PC-9 (cell line): ENCODE measurements around the gene CFAP70. TPM values are rescaled to one million over a fixed set of nuclear protein-coding genes. Genes with fewer than 3 reads are reported as not detected.

ENCODE experiments used
- BruUV-seq: library from RNA; stranded (reverse); fragments of 400-500 nt; replicated peaks from 2 replicates; lab custom pipeline; 2021; lab: Mats Ljungman, UMichigan
- CTCF ChIA-PET: fragments of 300-600 bp; sonication (Branson Sonifier 250); formaldehyde crosslinking; loops from one replicate; lab custom pipeline; 2022; ENCODE audit warnings: antibody characterized with exemption; lab: Charles Lee
- POLR2A ChIA-PET: fragments of 300-600 bp; sonication (Branson Sonifier 250); formaldehyde crosslinking; loops from one replicate; lab custom pipeline; 2022; ENCODE audit warnings: antibody characterized with exemption; ENCODE audit not compliant: unreplicated experiment; lab: Charles Lee
- DNase-seq, 2 experiments: peaks; one replicate each; pipeline versions ENCODE4 v3.0.0 to v3.0.0-alpha.2; 2015 to 2022; ENCODE audit warnings: mixed read lengths in 1 of 2
- H2AFZ ChIP-seq: fragments of 200-600 bp; sonication (generic); 2 replicates; pipeline ENCODE4 v1.8.1; 2017; ENCODE audit warnings: antibody characterized with exemption
- H3F3A ChIP-seq: fragments of 200-600 bp; sonication (generic); 2 replicates; pipeline ENCODE4 v1.8.1; 2017; ENCODE audit warnings: antibody characterized with exemption, mild to moderate bottlenecking, low read depth; ENCODE audit not compliant: insufficient read depth
- H3K27ac ChIP-seq: fragments of 200-600 bp; sonication (generic); 2 replicates; pipeline ENCODE4 v1.6.1; 2016; ENCODE audit warnings: mixed run types
- H3K27me3 ChIP-seq: fragments of 200-600 bp; sonication (generic); 2 replicates; pipeline ENCODE4 v1.6.1; 2016; ENCODE audit warnings: low read depth, mixed run types; ENCODE audit not compliant: insufficient read depth
- H3K36me3 ChIP-seq: fragments of 200-600 bp; sonication (generic); 2 replicates; pipeline ENCODE4 v1.6.1; 2016; ENCODE audit warnings: low read depth, mixed run types
- H3K4me1 ChIP-seq: fragments of 200-600 bp; sonication (generic); replicated peaks from 2 replicates; pipeline ENCODE4 v1.6.1; 2016; ENCODE audit warnings: mixed run types; ENCODE audit not compliant: insufficient read depth
- H3K4me2 ChIP-seq: fragments of 200-600 bp; sonication (generic); 2 replicates; pipeline ENCODE4 v1.6.1; 2017; ENCODE audit warnings: mixed run types
- H3K4me3 ChIP-seq: fragments of 200-600 bp; sonication (generic); 2 replicates; pipeline ENCODE4 v1.6.1; 2016; ENCODE audit warnings: mixed run types
- H3K79me2 ChIP-seq: fragments of 200-600 bp; sonication (generic); 2 replicates; pipeline ENCODE4 v1.6.1; 2017; ENCODE audit warnings: low read depth, mixed run types
- H3K9me2 ChIP-seq: fragments of 200-600 bp; sonication (generic); 2 replicates; pipeline ENCODE4 v1.8.1; 2017; ENCODE audit warnings: mild to moderate bottlenecking; ENCODE audit not compliant: insufficient read depth
- H3K9me3 ChIP-seq: fragments of 200-600 bp; sonication (generic); 2 replicates; pipeline ENCODE4 v1.8.1; 2016; ENCODE audit warnings: low read depth; ENCODE audit not compliant: insufficient read depth
- H4K20me1 ChIP-seq: fragments of 200-600 bp; sonication (generic); 2 replicates; pipeline ENCODE4 v1.8.1; 2017; ENCODE audit not compliant: insufficient read depth
- CTCF ChIP-seq: fragments of 200-600 bp; sonication (generic); conservative IDR thresholded peaks from 2 replicates; pipeline ENCODE4 v1.6.1; 2017; ENCODE audit warnings: mixed run types, antibody characterized with exemption, mild to moderate bottlenecking, moderate library complexity
- EZH2 ChIP-seq: fragments of 200-600 bp; sonication (generic); IDR thresholded peaks from 2 replicates; pipeline ENCODE4 v1.8.0; 2017; ENCODE audit warnings: antibody characterized with exemption, low read depth
- intact Hi-C: fragments of 100-400 bp; cut with micrococcal nuclease; formaldehyde crosslinking; loops from one replicate; pipeline ENCODE4 v1.10.0; 2022; ENCODE audit not compliant: unreplicated experiment
- total RNA-seq: library from RNA; stranded (reverse); gene quantifications from 2 replicates; pipeline ENCODE4 v1.2.3, GENCODE V29; 2021

Gene CFAP70
- total RNA-seq, 1 experiment from 2014 or later = 4.1 TPM

- ChIA-PET POLR2A (interaction anchor here (0.7 to 0.9 kb wide), 4 partner anchors 18 to 323 kb away, joined by 4 to 7 read pairs (median 6); no protein-coding TSS in a partner anchor), CTCF (interaction anchor here (0.5 to 1.4 kb wide), 6 partner anchors 10 to 940 kb away, joined by 3 to 8 read pairs (median 5); partner anchors contain the start of gene MRPS16)
- Histone ChIP-seq H3K9me2 (no peaks in the 10 kb centered on the region), H3K4me2 (no peak overlapping the region), H3K9me3 (peaks cover 7% of the 10 kb centered on the region), H2AFZ (no peak overlapping the region), H3K4me1 (peaks cover 20% of the 10 kb centered on the region), H3F3A (peaks cover 6% of the 10 kb centered on the region), H3K4me3 (no peak overlapping the region), H4K20me1 (no peaks in the 10 kb centered on the region), H3K36me3 (no peaks in the 10 kb centered on the region), H3K27me3 (no peaks in the 10 kb centered on the region), H3K27ac (peak overlapping the region; percentile 91; the same call in 1 of the 2 replicates), H3K79me2 (no peaks in the 10 kb centered on the region)
- DNase-seq = peak in 1 of 2 experiments; percentile 43
- no TSS peak for BruUV-seq
- TF ChIP-seq CTCF (peak; percentile 80), EZH2 (no peak)
- intact Hi-C loops = loop anchor here (2.0 kb wide), 1 partner anchor 95 kb away; the partner anchor contains the start of gene CFAP70
Observed at GRCh38 chr10:73263693-73264347, 94.8 kb downstream of the CFAP70 start.

- no peaks in the 10 kb centered on the region for H3K36me3 ChIP-seq
- peaks cover 20% of the 10 kb centered on the region for H3K4me1 ChIP-seq
- intact Hi-C loops = loop anchor here (2.0 kb wide), 1 partner anchor 96 kb away; the partner anchor contains the start of gene CFAP70
- H4K20me1 ChIP-seq = no peaks in the 10 kb centered on the region
- no peak overlapping the region for H2AFZ ChIP-seq
- H3K9me3 ChIP-seq = peaks cover 7% of the 10 kb centered on the region
- ChIA-PET POLR2A (no interaction called here), CTCF (interaction anchor here (1.1 to 1.4 kb wide), 2 partner anchors 11 to 90 kb away, joined by 3 to 6 read pairs; partner anchors contain the start of gene MRPS16)
- no peak for DNase-seq
- peak overlapping the region; percentile 91; the same call in 1 of the 2 replicates for H3K27ac ChIP-seq
- no peak for TF ChIP-seq EZH2
- no peak for TF ChIP-seq CTCF
- H3K4me2 ChIP-seq = no peak overlapping the region
- BruUV-seq = no TSS peak
- H3K4me3 ChIP-seq = no peak overlapping the region
- peaks cover 6% of the 10 kb centered on the region for H3F3A ChIP-seq
- H3K27me3 ChIP-seq = no peaks in the 10 kb centered on the region
- no peaks in the 10 kb centered on the region for H3K9me2 ChIP-seq
- no peaks in the 10 kb centered on the region for H3K79me2 ChIP-seq
Observed at GRCh38 chr10:73262880-73263555, 95.6 kb downstream of the CFAP70 start.

GRCh38 chr10:73262105-73262730 lies 96.4 kb downstream of the CFAP70 start:
- ChIA-PET POLR2A (no interaction called here), CTCF (no interaction called here)
- BruUV-seq = TSS peak; percentile 83
- peak overlapping the region; percentile 91 for H3K27ac ChIP-seq
- peak; percentile 61 to 85 for DNase-seq
- H3K4me3 ChIP-seq = no peak overlapping the region
- H3K27me3 ChIP-seq = no peaks in the 10 kb centered on the region
- H3K79me2 ChIP-seq = no peaks in the 10 kb centered on the region
- peaks cover 11% of the 10 kb centered on the region for H3F3A ChIP-seq
- peaks cover 20% of the 10 kb centered on the region for H3K4me1 ChIP-seq
- H2AFZ ChIP-seq = no peak overlapping the region
- intact Hi-C loops = loop anchor here (2.0 kb wide), 1 partner anchor 97 kb away; the partner anchor contains the start of gene CFAP70
- TF ChIP-seq EZH2 (no peak), CTCF (no peak)
- H3K9me3 ChIP-seq = peaks cover 7% of the 10 kb centered on the region
- H3K4me2 ChIP-seq = peak overlapping the region; percentile 34
- H4K20me1 ChIP-seq = no peaks in the 10 kb centered on the region
- H3K36me3 ChIP-seq = no peaks in the 10 kb centered on the region
- H3K9me2 ChIP-seq = no peaks in the 10 kb centered on the region
